HFFc6 (cell line): Measurements from ENCODE around the gene MDM2. TPM values are rescaled to one million over a fixed set of nuclear protein-coding genes. Genes with fewer than 3 reads are reported as not detected.

Experiments used
- DNase-seq: peaks from one replicate; pipeline ENCODE4 v3.0.0-alpha.2; 2018
- H3K27ac Mint-ChIP-seq: 2 replicates; pipeline ENCODE4 v1.8.0; 2020; ENCODE audit warnings: mild to moderate bottlenecking, mixed read lengths
- H3K27me3 Mint-ChIP-seq: 2 replicates; pipeline ENCODE4 v1.8.0; 2021; ENCODE audit warnings: mild to moderate bottlenecking, moderate library complexity, mixed read lengths; ENCODE audit not compliant: insufficient read depth
- H3K36me3 Mint-ChIP-seq: 2 replicates; pipeline ENCODE4 v1.8.0; 2021; ENCODE audit warnings: low read depth, mixed read lengths
- H3K4me1 Mint-ChIP-seq: 2 replicates; pipeline ENCODE4 v1.8.0; 2020; ENCODE audit warnings: low read depth, mixed read lengths
- H3K4me3 Mint-ChIP-seq: 2 replicates; pipeline ENCODE4 v1.8.0; 2020; ENCODE audit warnings: mild to moderate bottlenecking, moderate library complexity, mixed read lengths
- H3K9me3 Mint-ChIP-seq: 2 replicates; pipeline ENCODE4 v1.8.0; 2020; ENCODE audit warnings: mild to moderate bottlenecking, mixed read lengths
- total RNA-seq, 6 experiments: library from RNA; stranded (reverse); fragmentation: NEBNext Ultra II Directional; extraction: Animal tissue kit (Norgen Biotek cat#: 25700); gene quantifications; 2 replicates in 1 of 6; 3 replicates in 5 of 6; pipeline ENCODE4 v1.2.3, GENCODE V29; 2021
- TF ChIP-seq, protein P1 (sequence below): fragments of 200-600 bp; sonication (generic); IDR thresholded peaks from 2 replicates; pipeline ENCODE4 v1.5.0; 2021; ENCODE audit warnings: antibody characterized with exemption, mild to moderate bottlenecking

MDM2 gene
- total RNA-seq, 6 experiments from 2014 or later: 216 to 270 (median 236) TPM

DNA sequence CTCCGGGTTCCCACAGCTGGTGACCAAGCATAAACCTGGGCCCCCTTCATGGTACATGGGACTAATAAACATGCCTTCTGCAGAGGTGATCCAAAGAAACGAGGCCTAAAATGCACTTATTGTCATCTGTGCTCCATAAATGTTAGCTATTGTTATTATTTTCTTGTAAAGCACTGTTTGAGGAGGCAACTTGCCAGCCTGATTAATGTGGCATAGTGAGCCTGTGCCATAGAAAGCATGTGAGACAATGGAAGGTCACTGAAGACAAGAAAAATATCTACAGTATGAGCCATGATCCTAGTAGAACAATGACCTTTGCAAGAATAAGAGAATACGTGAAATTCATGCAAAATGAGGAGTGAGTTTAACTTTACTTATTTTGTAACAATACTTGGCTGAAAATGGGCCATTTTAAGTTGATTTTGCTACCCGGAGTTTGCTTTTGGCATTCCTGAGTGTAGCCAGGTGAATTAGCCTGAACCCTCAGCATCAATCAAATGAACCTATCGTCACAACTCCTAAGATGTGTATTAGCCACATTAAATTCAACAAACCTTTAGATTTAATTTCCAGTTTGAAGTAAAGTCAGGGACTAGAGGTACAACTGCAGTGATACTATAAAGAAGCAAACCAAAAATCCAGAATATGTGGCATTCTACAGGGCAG, 72.8 kb downstream of the MDM2 start:
- H3K36me3 Mint-ChIP-seq: peaks cover 4% of the 10 kb centered on the region; the same call in 1 of the 2 replicates
- no peaks in the 10 kb centered on the region; the same call in 1 of the 2 replicates for H3K9me3 Mint-ChIP-seq
- H3K4me3 Mint-ChIP-seq: no peak overlapping the region
- peaks cover 2% of the 10 kb centered on the region; the same call in 1 of the 2 replicates for H3K27me3 Mint-ChIP-seq
- H3K27ac Mint-ChIP-seq: no peak overlapping the region
- TF ChIP-seq, protein P1, sequence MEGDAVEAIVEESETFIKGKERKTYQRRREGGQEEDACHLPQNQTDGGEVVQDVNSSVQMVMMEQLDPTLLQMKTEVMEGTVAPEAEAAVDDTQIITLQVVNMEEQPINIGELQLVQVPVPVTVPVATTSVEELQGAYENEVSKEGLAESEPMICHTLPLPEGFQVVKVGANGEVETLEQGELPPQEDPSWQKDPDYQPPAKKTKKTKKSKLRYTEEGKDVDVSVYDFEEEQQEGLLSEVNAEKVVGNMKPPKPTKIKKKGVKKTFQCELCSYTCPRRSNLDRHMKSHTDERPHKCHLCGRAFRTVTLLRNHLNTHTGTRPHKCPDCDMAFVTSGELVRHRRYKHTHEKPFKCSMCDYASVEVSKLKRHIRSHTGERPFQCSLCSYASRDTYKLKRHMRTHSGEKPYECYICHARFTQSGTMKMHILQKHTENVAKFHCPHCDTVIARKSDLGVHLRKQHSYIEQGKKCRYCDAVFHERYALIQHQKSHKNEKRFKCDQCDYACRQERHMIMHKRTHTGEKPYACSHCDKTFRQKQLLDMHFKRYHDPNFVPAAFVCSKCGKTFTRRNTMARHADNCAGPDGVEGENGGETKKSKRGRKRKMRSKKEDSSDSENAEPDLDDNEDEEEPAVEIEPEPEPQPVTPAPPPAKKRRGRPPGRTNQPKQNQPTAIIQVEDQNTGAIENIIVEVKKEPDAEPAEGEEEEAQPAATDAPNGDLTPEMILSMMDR: no peak
- peaks cover 10% of the 10 kb centered on the region for H3K4me1 Mint-ChIP-seq
- no peak for DNase-seq

DNA sequence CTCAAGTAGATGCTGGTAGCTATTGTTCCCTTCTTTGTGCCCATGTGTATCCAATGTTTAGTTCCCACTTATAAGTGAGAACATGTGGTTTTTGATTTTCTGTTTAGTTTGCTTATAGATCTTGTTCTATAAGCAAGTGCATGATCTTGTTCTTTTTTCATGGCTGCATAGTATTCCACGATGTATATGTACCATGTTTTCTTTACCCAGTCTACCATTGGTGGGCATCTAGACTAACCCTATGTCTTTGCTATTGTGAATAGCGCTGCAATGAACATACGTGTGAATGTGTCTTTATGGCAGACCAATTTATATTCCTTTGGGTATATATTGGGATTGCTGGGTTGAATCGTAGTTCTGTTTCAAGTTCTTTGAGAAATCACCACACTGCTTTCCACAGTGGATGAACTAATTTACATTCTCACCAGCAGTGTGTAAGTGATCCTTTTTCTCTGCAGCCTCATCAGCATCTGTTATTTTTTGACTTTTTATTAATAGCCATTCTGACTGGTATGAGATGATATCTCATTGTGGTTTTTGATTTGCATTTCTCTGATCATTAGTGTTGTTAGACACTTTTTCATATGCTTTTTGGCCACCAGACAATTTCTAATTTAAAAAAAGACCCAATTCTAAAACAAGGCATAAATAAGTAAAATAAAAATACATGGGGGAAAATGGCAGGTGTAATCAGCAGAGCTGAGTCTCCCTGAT, 74.4 kb downstream of the MDM2 start:
- Mint-ChIP-seq H3K27ac (no peak overlapping the region), H3K36me3 (peaks cover 4% of the 10 kb centered on the region; the same call in 1 of the 2 replicates), H3K4me1 (peaks cover 14% of the 10 kb centered on the region), H3K9me3 (no peaks in the 10 kb centered on the region; the same call in 1 of the 2 replicates), H3K27me3 (peaks cover 1% of the 10 kb centered on the region), H3K4me3 (no peak overlapping the region)
- TF ChIP-seq, protein P1: no peak
- DNase-seq: no peak

DNA sequence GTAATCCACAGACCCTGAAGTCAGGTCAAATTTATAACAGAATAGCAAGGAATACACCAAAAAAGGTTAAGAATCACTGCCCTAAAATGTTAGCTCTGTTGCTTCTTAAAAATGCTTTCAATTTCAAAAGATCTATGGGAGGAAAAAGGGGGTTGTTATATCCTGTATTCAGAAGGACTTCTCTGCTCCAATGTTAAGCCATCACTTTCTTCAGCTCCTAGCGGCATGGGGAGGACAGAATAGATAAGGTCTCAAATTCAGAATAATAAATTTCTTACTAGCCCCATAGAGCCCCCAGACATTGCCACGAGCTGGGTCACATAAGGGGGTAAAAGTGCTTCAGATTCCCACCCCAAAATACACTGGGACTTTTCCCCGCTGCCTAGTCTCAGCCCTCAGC, 75.2 kb downstream of the MDM2 start:
- no peak overlapping the region for H3K4me3 Mint-ChIP-seq
- no peak for DNase-seq
- TF ChIP-seq, protein P1: no peak
- peaks cover 14% of the 10 kb centered on the region for H3K4me1 Mint-ChIP-seq
- no peak overlapping the region for H3K27ac Mint-ChIP-seq
- no peaks in the 10 kb centered on the region; the same call in 1 of the 2 replicates for H3K9me3 Mint-ChIP-seq
- peaks cover 1% of the 10 kb centered on the region for H3K27me3 Mint-ChIP-seq
- H3K36me3 Mint-ChIP-seq: peaks cover 4% of the 10 kb centered on the region; the same call in 1 of the 2 replicates

DNA sequence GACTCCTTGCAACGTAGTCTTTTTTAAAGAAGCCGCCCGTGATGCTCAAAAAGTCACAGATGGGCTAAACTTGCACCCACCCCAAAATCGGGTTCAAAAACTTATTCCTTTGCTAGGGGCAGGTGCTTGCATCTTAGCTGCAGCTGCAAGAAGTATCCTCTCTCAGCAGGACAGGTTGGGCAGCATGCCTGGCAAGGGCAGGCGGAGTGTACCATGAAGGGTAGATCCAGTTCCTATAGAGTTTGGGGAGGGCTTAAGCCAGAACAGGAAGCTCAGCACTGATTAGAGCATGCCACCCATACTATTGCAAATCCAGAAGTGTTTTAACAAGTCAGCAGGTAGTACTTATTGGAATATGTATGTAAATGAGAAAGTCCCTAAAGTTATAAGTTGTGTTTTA, 76.3 kb downstream of the MDM2 start:
- Mint-ChIP-seq H3K27ac (no peak overlapping the region), H3K36me3 (peaks cover 4% of the 10 kb centered on the region; the same call in 1 of the 2 replicates), H3K27me3 (peaks cover 1% of the 10 kb centered on the region), H3K4me1 (peaks cover 14% of the 10 kb centered on the region), H3K9me3 (no peaks in the 10 kb centered on the region), H3K4me3 (no peak overlapping the region)
- DNase-seq: no peak
- TF ChIP-seq, protein P1: no peak

DNA sequence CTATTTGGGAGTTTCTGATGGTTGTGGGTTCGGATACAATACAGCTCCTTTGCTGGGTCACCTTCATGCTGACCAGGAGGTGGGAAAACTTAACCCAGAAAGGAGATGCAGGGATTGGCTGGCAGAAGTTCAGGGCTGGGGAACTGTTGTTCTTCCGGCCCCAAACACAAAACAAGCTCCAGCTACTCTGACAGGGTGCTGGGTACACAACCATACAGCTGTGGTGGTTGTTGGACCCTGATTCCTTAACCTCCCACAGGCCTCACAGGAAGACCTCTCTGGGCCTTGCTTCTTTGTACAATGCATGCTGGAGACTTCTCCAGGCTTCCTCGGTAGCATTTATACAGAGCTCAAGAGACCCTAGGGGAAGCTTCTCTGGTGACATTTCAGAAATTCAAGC, 77.4 kb downstream of the MDM2 start:
- Mint-ChIP-seq H3K36me3 (peaks cover 4% of the 10 kb centered on the region; the same call in 1 of the 2 replicates), H3K4me3 (no peak overlapping the region), H3K9me3 (no peaks in the 10 kb centered on the region), H3K27me3 (peaks cover 1% of the 10 kb centered on the region), H3K27ac (peak overlapping the region; percentile 40; the same call in 1 of the 2 replicates), H3K4me1 (peaks cover 14% of the 10 kb centered on the region)
- DNase-seq: no peak
- TF ChIP-seq, protein P1: no peak
